Mammary epithelial cell (primary cell): ENCODE measurements around the gene INVS.

Experiments used
- CTCF ChIP-seq, 2 donors: IDR thresholded peaks in 1 of 2; conservative IDR thresholded peaks in 1 of 2; 2 replicates each; pipeline ENCODE4 v1.5.1; 2011 to 2012; ENCODE audit warnings: inconsistent platforms in 2 of 2, low read length in 2 of 2, mild to moderate bottlenecking in 2 of 2, control low read depth in 1 of 2, low read depth in 1 of 2; ENCODE audit not compliant: insufficient read depth in 1 of 2; ENCODE audit errors: extremely low read depth in 1 of 2
- EZH2 ChIP-seq: IDR thresholded peaks from 2 replicates; pipeline ENCODE4 v1.6.1; 2012; ENCODE audit warnings: low read length, inconsistent platforms, borderline replicate concordance

- TF ChIP-seq CTCF (conservative IDR thresholded peaks at IDR 0.05 in 1 of 2, IDR thresholded peaks at IDR 0.05 in 1 of 2; ENCODE audit: extremely low read depth in 1 of 2, insufficient read depth in 1 of 2, low read depth in 1 of 2, low read length in 2 of 2) (no peak), EZH2 (no peak)
Observed at GRCh38 chr9:100087218-100087617, 11.8 kb upstream of the INVS start.
